HepG2 (cell line): ENCODE measurements around the gene RASSF10. TPM values are rescaled to one million over a fixed set of nuclear protein-coding genes. Genes with fewer than 3 reads are reported as not detected.

Experiments
- CCDC6 ChIP-seq: sonication (generic); formaldehyde crosslinking; IDR thresholded peaks from 2 replicates; pipeline ENCODE4 v1.8.1; 2022; ENCODE audit warnings: mild to moderate bottlenecking, missing genetic modification reagents, moderate library complexity
- SOX13 ChIP-seq, 3 experiments: fragments of 450-650 bp in 1 of 3; sonication (generic) in 1 of 3; formaldehyde crosslinking in 1 of 3; IDR thresholded peaks in 2 of 3; conservative IDR thresholded peaks in 1 of 3; 2 replicates each; pipeline versions ENCODE4 v1.5.0 to v1.6.1; 2016 to 2020; ENCODE audit warnings: antibody characterized with exemption in 1 of 3, mild to moderate bottlenecking in 1 of 3, missing compliant biosample characterization in 1 of 3, missing genetic modification reagents in 1 of 3, moderate library complexity in 1 of 3
- SOX6 ChIP-seq, 2 experiments: fragments of 450-650 bp in 1 of 2; sonication (generic) in 1 of 2; formaldehyde crosslinking in 1 of 2; IDR thresholded peaks; 2 replicates each; pipeline versions ENCODE4 v1.4.0 to v1.6.1; 2017 to 2020; ENCODE audit warnings: antibody characterized with exemption in 1 of 2, mild to moderate bottlenecking in 1 of 2, missing genetic modification reagents in 1 of 2
- ZFAT ChIP-seq: sonication (generic); formaldehyde crosslinking; conservative IDR thresholded peaks from 2 replicates; pipeline ENCODE4 v1.8.1; 2023; ENCODE audit warnings: missing genetic modification reagents, inconsistent platforms
- ZNF205 ChIP-seq: IDR thresholded peaks from 2 replicates; pipeline ENCODE4 v1.6.1; 2018; ENCODE audit warnings: missing biosample characterization, missing genetic modification reagents
- ZNF274 ChIP-seq: sonication (generic); formaldehyde crosslinking; IDR thresholded peaks from 2 replicates; pipeline ENCODE4 v1.5.1; 2020; ENCODE audit warnings: mild to moderate bottlenecking, missing genetic modification reagents
- ZNF326 ChIP-seq: sonication (generic); formaldehyde crosslinking; IDR thresholded peaks from 2 replicates; pipeline ENCODE4 v1.4.0; 2020; ENCODE audit warnings: missing genetic modification reagents, borderline replicate concordance
- ZNF451 ChIP-seq: sonication (generic); formaldehyde crosslinking; IDR thresholded peaks from 2 replicates; pipeline ENCODE4 v1.5.0; 2020; ENCODE audit warnings: mild to moderate bottlenecking, missing genetic modification reagents
- ZNF629 ChIP-seq: sonication (generic); formaldehyde crosslinking; conservative IDR thresholded peaks from 2 replicates; pipeline ENCODE4 v1.5.0; 2020; ENCODE audit warnings: missing genetic modification reagents
- ZNF678 ChIP-seq: sonication (generic); formaldehyde crosslinking; IDR thresholded peaks from 2 replicates; pipeline ENCODE4 v1.4.0; 2020; ENCODE audit warnings: mild to moderate bottlenecking, missing genetic modification reagents
- polyA plus RNA-seq, 8 experiments: library from polyadenylated mRNA; depleted of rRNA in 3 of 8; stranded (reverse) in 7 of 8; unstranded in 1 of 8; fragments of >200 nt; fragmentation: Illumina TruSeq in 4 of 8; extraction: Trizol in 4 of 8; gene quantifications; 2 replicates each; pipeline versions ENCODE4 v1.2.1 to v1.2.3, GENCODE V29; 2011 to 2016; ENCODE audit warnings: low read depth in 4 of 8, missing spikeins in 1 of 8, mixed read lengths in 1 of 8; ENCODE audit not compliant: insufficient read depth in 1 of 8
- total RNA-seq, 5 experiments: library from RNA; depleted of rRNA; stranded (reverse); fragments of >200 nt; fragmentation: Illumina TruSeq; extraction: Trizol; gene quantifications; 2 replicates each; pipeline ENCODE4 v1.2.3, GENCODE V29; 2016; ENCODE audit warnings: low read depth in 1 of 5
- TF ChIP-seq, protein P1 (sequence below): sonication (generic); formaldehyde crosslinking; IDR thresholded peaks from 2 replicates; pipeline ENCODE4 v1.4.0; 2020; ENCODE audit warnings: missing genetic modification reagents
- TF ChIP-seq, protein P2 (sequence below): sonication (generic); formaldehyde crosslinking; IDR thresholded peaks from 2 replicates; pipeline ENCODE4 v1.4.0; 2020; ENCODE audit warnings: missing genetic modification reagents, borderline replicate concordance

RASSF10 gene
- total and polyA plus RNA-seq, 2 of the 13 experiments (the other 11 are each of a cell fraction or from before 2014, with no cell fraction given), result not detected

DNA sequence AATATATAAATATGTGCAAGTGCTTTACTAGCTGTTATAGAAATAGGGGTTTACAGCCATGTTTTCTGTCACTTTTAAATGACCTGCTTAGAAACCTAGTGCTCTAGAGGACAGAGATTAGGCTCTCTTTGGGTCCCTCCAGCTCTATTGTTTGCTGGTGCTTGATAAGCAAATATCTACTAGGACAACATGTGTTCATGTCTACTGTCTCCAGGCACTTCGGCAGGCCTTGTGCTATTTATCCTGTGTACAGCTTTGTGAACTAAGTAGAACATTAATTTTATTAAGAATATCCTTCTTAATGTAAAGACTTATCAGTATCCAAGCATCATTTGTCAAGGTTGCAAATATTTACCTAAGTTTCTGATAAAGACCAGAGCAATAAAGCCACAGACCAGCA lies 11.9 kb upstream of the RASSF10 start (continued):
- TF ChIP-seq, protein P1, sequence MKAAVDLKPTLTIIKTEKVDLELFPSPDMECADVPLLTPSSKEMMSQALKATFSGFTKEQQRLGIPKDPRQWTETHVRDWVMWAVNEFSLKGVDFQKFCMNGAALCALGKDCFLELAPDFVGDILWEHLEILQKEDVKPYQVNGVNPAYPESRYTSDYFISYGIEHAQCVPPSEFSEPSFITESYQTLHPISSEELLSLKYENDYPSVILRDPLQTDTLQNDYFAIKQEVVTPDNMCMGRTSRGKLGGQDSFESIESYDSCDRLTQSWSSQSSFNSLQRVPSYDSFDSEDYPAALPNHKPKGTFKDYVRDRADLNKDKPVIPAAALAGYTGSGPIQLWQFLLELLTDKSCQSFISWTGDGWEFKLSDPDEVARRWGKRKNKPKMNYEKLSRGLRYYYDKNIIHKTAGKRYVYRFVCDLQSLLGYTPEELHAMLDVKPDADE (CRISPR knock-in tag), result no peak
- TF ChIP-seq SOX6 (IDR thresholded peaks at IDR 0.05) (no peak), SOX6 (CRISPR knock-in tag; IDR thresholded peaks at IDR 0.05) (0 out of 2 replicates have a peak, but pooled peaks have one; percentile 17), ZNF629 (CRISPR knock-in tag) (no peak), ZFAT (CRISPR knock-in tag) (no peak), ZNF205 (CRISPR knock-in tag) (0 out of 2 replicates have a peak, but pooled peaks have one; percentile 32), ZNF678 (no peak), CCDC6 (CRISPR knock-in tag) (no peak), ZNF326 (CRISPR knock-in tag) (no peak), ZNF274 (CRISPR knock-in tag) (no peak), ZNF451 (no peak), SOX13 (IDR thresholded peaks at IDR 0.05) (no peak), SOX13 (CRISPR knock-in tag; conservative IDR thresholded peaks at IDR 0.05 in 1 of 2, IDR thresholded peaks at IDR 0.05 in 1 of 2) (peak in 1 of 2 experiments; percentile 40; a peak in 1 of 4 replicates)
- TF ChIP-seq, protein P2, sequence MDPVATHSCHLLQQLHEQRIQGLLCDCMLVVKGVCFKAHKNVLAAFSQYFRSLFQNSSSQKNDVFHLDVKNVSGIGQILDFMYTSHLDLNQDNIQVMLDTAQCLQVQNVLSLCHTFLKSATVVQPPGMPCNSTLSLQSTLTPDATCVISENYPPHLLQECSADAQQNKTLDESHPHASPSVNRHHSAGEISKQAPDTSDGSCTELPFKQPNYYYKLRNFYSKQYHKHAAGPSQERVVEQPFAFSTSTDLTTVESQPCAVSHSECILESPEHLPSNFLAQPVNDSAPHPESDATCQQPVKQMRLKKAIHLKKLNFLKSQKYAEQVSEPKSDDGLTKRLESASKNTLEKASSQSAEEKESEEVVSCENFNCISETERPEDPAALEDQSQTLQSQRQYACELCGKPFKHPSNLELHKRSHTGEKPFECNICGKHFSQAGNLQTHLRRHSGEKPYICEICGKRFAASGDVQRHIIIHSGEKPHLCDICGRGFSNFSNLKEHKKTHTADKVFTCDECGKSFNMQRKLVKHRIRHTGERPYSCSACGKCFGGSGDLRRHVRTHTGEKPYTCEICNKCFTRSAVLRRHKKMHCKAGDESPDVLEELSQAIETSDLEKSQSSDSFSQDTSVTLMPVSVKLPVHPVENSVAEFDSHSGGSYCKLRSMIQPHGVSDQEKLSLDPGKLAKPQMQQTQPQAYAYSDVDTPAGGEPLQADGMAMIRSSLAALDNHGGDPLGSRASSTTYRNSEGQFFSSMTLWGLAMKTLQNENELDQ (CRISPR knock-in tag), result no peak
